HL-60 (cell line): ENCODE results near the gene COMMD6.
"Not testable (repeated sequence)": the region's sequence is repeated elsewhere in the genome, so short reads cannot be mapped to it uniquely, and the experiment has no call there.

Source experiments
- GABPA ChIP-seq: IDR thresholded peaks from 2 replicates; pipeline ENCODE4 v1.6.1; 2012; ENCODE audit warnings: low read depth
- POLR2AphosphoS5 ChIP-seq: IDR thresholded peaks from 2 replicates; pipeline ENCODE4 v1.6.1; 2012; ENCODE audit warnings: low read depth
- SPI1 ChIP-seq: IDR thresholded peaks from 2 replicates; pipeline ENCODE4 v1.6.1; 2012; ENCODE audit warnings: low read depth, mild to moderate bottlenecking, borderline replicate concordance
- TF ChIP-seq, protein P1 (sequence below): IDR thresholded peaks from one replicate; pipeline ENCODE4 v1.5.1; 2011; ENCODE audit warnings: low read length, control low read depth, inconsistent platforms; ENCODE audit not compliant: insufficient read depth
- TF ChIP-seq, protein P2 (sequence below): IDR thresholded peaks from 2 replicates; pipeline ENCODE4 v1.6.1; 2012; ENCODE audit warnings: low read depth; ENCODE audit not compliant: insufficient replicate concordance

DNA sequence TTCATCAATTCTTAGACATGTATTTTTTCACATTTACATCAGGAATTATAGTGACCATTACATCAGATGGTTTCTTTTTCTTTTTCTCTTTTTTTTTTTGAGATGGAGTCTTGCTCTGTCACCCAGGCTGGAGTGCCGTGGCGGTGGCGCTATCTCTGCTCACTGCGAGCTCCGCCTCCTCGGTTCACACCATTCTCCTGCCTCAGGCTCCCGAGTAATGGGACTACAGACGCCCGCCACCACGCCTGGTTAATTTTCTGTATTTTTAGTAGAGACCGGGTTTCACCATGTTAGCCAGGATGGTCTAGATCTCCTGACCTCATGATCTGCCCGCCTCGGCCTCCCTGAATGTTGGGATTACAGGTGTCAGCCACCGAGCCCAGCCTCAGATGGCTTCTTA, 7.7 kb upstream of the COMMD6 start:
- not testable (repeated sequence) for TF ChIP-seq POLR2AphosphoS5, SPI1, GABPA
- TF ChIP-seq, protein P1, sequence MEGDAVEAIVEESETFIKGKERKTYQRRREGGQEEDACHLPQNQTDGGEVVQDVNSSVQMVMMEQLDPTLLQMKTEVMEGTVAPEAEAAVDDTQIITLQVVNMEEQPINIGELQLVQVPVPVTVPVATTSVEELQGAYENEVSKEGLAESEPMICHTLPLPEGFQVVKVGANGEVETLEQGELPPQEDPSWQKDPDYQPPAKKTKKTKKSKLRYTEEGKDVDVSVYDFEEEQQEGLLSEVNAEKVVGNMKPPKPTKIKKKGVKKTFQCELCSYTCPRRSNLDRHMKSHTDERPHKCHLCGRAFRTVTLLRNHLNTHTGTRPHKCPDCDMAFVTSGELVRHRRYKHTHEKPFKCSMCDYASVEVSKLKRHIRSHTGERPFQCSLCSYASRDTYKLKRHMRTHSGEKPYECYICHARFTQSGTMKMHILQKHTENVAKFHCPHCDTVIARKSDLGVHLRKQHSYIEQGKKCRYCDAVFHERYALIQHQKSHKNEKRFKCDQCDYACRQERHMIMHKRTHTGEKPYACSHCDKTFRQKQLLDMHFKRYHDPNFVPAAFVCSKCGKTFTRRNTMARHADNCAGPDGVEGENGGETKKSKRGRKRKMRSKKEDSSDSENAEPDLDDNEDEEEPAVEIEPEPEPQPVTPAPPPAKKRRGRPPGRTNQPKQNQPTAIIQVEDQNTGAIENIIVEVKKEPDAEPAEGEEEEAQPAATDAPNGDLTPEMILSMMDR, result not testable (repeated sequence)
- TF ChIP-seq, protein P2, sequence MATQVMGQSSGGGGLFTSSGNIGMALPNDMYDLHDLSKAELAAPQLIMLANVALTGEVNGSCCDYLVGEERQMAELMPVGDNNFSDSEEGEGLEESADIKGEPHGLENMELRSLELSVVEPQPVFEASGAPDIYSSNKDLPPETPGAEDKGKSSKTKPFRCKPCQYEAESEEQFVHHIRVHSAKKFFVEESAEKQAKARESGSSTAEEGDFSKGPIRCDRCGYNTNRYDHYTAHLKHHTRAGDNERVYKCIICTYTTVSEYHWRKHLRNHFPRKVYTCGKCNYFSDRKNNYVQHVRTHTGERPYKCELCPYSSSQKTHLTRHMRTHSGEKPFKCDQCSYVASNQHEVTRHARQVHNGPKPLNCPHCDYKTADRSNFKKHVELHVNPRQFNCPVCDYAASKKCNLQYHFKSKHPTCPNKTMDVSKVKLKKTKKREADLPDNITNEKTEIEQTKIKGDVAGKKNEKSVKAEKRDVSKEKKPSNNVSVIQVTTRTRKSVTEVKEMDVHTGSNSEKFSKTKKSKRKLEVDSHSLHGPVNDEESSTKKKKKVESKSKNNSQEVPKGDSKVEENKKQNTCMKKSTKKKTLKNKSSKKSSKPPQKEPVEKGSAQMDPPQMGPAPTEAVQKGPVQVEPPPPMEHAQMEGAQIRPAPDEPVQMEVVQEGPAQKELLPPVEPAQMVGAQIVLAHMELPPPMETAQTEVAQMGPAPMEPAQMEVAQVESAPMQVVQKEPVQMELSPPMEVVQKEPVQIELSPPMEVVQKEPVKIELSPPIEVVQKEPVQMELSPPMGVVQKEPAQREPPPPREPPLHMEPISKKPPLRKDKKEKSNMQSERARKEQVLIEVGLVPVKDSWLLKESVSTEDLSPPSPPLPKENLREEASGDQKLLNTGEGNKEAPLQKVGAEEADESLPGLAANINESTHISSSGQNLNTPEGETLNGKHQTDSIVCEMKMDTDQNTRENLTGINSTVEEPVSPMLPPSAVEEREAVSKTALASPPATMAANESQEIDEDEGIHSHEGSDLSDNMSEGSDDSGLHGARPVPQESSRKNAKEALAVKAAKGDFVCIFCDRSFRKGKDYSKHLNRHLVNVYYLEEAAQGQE, result not testable (repeated sequence)
